Kidney glomerular epithelial cell (primary cell): ENCODE results near the gene STAG2.

Source experiments
- DNase-seq: peaks from one replicate; lab custom pipeline; 2025; lab: John Stamatoyannopoulos, UW

The STAG2 gene

DNA sequence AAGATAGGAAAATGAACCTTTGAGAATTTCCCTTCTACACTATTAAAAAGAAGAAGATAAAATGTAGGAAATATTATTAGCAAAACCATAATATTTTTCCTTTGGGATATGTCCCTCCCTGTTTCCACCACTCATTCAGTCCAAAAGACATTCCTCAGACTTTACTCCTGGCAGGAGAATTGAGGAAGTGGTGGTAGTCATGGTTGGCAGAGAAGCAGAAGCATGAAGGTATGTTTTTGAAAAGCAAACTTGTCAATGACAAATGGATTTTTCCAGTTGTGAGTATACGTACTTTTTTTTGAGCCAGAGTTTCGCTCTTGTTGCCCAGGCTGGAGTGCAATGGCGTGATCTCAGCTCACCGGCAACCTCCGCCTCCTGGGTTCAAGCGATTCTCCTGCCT is 13.7 kb downstream of the STAG2 start:
- DNase-seq: peak; percentile 20

DNA sequence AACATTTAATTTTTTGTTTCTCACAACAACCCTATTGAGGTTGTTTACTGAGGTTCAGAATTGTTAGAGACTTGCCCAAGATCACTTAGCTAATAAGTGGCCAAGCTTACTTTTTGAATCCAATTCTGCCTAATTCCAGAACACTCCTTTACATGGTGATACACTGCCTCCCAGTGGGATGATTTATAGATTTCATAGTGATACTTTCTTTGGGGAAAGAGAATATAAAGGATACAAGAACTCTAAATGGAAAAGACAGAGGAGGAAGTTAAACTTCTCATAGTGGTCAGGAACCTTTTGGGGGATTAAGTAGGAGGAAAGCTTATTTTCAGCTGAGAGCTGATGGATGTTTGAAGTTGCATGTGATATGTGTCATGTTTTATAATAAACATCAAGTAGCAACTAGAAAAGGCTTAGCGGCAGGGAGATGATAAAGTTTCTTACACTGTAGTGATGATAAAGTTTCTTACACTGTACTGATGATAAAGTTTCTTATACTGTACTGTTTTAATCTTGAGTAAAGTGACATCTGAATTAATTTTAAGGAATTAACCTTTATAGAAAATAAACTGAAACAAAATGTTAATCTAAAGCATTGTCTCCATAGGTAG is 15.3 kb downstream of the STAG2 start:
- DNase-seq: peak; percentile 38

DNA sequence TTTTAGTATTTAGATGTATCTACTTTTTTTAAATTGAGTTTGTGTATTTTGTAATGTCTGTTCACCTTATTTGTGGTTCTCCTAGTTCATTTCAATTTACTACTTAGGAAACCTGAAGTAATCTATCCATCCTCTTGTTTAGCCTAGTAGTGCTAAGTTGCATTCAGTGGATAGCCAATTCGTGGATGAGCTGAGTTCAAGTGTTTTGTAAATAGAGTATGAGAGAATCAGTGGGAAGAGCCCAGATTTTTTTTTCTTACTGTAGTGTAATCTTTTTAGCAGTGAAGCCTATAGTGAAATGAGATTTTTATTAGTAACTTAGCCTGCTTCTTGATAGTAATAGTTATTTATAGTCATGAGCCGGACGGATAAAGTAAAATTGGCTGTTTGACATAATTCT is 21.7 kb downstream of the STAG2 start:
- DNase-seq: no peak

DNA sequence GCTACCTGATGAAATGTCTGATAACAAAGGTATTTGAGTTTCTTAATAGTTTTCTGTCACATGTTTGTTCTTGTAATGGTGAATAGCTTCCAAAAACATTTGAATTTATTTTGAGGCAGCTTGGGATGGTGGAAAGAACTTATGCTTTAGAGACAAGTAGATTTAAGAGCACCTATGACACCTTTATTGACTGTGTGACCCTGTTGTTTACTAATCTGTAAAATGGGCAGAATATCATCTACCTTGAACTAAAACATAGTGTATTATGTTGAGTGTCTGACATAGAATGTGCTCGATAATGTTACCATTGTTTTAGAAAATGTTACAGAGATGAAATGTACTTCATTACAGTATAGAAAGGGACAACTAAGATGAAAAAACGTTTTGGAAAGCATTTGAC is 24.9 kb downstream of the STAG2 start:
- DNase-seq: no peak

DNA sequence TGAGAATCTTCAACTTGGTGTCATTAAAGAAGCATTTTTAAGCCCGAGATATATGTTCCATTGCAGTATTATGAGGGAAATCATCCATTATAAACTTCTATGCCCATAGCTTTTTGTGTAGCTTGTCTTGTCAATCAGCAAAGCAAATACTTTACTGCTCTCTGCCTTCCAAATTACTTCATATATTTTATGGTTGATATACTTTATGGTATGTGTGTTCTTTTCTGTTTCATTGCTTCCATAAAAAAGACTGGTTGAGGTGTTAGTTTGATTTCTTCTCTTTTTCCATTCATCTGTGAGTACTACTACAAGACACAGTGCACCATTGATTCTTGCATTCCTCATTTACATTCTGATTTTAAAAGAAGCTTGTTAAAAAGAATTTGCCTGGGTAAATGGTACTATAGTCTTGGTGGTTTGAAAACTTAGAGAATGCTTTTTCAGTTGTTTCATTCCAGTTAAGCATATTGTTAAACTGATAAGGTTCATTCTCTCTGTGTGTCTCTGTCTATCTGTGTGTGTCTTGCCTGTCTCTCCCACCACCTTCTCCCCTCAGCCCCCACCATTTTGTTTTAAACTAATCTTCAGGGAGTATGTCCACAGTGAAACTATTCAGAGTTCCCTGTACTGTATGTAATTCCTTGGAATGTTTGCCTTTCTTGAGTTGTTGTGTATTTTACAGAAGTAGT is 27.1 kb downstream of the STAG2 start:
- DNase-seq: no peak

DNA sequence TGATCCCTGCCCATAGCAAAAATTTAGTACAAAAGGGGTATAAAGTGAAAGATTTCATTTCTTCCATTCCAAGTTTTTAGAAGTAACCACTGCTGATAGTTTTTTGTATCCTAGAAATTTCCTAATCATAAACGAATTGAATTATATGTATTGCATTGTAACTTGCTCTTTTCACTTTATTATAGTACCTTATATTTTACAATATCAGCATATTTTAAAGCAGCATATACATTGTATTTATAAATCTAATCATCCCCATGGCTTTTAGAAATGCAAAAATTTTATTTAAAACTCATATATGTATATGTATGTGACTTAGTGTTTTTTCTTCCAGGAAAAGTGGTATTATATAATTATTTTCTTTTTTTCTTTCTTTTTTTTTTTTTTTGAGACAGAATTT is 27.7 kb downstream of the STAG2 start:
- no peak for DNase-seq

DNA sequence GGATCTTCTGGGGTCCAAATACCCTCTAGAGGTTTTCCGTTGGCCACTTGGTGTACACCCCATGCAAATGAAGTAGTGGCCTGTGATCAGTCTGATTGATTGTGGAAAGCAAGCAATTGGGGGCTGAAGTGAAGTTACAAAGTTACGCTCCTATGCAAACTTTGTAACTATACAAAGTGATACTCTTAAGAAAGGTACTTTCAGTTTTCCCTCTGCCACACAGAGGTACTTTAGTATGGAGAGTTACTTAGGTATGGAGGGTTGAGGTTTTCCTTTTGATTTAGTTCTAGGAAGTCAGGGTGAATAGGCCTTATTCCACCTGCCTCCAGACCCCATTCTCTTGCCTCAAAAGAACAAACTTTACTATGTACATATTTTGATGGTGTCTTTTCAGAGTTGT is 28.7 kb downstream of the STAG2 start:
- DNase-seq: no peak

DNA sequence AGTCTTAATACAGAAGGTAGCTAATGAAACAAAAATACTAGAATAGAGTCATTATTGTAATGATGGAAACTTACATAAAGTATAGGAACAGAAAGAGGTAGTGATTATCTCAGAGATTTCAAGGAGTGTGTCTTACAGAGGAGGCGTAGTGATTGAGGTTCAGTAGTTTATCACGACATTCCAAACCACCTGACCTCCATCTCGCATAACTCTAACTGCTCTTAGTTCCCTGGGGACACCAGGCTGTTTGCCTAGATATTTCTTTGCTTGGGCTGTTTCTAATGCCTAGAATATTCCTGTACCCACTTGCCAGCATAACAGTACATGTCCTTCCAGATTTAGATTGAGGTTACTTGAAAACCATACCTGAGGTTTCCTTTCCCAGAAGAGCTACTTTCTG is 29.1 kb downstream of the STAG2 start:
- no peak for DNase-seq

DNA sequence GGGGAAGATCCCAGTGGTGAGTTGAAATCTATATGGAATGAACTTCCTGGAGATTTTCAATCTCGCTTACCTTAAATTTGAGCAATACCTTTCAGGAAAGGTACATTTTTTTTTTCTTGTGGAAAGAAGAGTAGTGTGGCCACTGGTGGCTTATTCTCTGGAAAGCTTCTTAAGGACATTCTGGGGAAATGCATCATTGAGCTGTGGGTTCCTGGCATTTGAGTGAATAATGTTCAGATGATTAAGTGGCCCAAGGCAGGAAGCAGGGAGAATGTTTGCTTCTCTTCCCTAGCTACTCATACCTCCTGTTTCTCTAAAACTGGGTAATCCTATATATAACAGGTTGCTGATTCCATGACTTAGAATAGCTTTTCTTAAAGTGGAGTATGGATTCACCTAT is 31.8 kb downstream of the STAG2 start:
- peak; percentile 5 for DNase-seq

DNA sequence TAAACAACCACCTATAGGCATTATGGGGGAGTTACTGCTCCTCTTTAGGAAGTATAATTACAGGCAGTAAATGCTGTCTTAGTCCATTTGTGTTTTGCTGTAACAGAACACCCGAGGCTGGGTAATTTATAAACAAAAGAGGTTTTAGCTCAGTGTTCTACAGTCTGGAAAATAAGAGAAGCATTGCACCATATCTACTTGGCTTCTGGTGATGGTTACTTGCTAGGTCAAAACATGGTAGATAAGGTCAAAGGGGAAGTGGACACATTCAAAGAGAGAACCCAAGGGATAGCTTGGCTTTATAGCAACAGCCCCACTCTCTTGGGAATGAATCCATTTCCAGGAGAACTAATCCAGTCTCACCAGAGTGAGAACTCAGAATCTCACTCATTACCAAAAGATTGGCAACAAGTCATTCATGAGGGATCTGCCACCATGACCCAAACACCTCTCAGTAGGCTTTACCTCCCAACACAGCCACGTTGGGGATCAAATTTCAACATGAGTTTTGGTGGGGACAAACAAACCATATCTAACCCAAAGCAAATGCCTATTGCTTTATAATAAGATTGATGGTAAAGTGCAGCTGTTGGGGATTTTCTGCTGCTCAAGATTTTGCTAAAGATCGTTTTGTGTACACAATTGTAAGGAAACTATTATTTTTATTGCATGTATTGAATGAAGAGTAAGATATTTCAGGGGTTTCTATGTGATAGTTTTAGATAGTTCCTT is 32.6 kb downstream of the STAG2 start:
- DNase-seq: no peak

DNA sequence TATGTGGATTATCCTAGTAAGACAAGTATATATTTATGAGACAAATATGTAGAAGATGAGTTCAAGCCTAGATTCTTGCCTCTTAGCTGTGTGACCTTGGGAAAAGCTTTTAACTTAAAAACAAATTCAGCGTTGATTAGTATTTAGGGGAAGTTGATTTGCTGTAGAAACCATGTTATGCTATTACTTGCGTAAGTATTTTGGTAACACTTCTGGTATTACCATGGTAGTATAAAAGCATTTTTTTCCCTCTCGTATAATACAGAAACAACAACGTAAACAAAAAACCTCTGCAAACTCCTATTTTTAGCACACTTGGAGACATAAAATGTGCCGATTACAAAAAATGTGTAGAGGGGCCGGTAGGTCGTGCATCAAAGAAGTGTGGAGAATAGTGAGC is 33.2 kb downstream of the STAG2 start:
- DNase-seq: no peak

DNA sequence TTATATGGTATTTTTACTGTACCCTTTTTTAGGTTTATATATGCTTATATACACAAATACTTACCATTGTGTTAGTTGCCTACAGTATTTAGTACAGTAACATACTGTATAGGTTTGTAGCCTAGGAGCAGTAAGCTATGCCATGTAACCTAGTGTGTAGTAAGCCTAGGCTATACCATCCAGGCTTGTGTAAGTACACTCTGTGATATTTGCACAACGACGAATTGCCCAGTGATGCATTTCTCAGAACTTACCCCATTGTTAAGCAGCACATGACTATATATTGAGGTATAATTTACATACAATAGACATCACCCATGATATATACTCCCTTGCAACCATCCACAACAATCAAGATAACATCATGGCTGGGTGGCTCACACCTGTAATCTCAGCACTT is 40.1 kb downstream of the STAG2 start:
- DNase-seq: no peak

DNA sequence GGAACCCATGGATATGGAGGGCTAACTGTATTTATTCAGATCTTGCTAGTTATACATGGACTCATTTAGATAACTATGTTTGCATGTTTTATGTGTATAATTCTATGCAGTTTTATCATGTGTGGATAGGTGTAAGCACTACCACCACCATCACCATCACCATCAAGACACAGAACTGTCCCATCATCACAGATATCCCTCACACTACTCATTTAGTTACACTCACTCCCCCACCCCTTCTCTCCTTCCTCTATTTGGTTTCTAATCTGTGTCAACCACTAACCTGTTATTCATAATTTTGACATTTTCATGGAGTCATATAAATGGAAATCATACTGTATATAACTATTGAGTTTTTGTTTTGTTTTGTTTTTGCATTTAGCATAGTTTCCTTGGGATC is 43.7 kb downstream of the STAG2 start:
- no peak for DNase-seq

DNA sequence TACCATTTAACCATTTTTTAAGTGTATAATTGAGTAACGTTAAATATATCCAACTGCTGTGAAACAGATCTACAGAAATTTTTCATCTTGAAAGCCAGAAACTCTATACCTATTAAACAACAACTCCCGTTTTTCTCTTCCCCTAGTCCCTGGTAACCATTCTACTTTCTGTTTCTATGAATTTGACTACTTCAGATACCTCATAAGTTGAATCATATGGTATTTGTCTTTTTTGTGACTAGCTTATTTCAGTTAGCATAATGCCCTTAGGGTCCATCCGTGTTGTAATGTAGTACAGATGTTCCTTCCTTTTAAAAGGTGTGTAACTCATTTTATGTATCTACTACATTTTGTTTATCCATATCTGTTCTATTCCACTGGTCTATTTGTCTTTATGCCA is 48.7 kb downstream of the STAG2 start:
- no peak for DNase-seq

DNA sequence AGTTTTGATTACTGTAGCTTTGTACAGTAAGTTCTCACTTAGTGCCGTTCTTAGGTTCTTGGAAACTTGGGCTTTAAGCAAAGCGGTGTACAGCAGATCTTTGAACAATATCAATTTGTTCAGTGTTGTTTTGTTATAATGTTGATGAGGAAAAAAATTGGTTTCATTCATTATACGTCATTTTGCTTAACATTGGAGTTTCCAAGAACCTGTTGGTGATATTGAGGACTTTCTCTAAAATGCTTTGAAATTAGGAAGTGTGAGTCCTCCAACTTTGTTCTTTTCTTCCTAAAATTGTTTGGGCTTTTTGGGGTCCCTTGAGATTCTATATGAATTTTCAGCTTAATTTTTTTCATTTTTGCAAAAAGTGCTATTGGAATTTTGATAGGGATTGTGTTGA is 49.1 kb downstream of the STAG2 start:
- no peak for DNase-seq

DNA sequence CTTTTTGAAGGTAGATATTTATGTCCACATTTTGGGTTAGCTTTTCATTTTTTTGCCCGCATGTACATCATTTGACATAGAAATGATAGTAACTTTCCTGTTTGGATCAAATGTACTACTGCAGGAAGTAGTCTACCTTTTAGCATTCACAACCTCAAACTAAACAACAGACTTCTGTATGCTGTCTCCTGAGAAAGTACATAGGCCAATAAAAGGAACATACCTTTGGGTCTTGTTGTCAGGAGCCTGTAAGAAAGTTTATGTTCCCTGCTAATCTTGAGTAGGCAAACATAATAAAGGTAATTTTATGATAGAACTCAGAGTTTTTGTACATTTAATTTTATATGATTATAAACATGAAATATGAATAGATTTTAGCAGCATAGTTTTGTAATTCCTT is 54.2 kb downstream of the STAG2 start:
- DNase-seq: no peak

DNA sequence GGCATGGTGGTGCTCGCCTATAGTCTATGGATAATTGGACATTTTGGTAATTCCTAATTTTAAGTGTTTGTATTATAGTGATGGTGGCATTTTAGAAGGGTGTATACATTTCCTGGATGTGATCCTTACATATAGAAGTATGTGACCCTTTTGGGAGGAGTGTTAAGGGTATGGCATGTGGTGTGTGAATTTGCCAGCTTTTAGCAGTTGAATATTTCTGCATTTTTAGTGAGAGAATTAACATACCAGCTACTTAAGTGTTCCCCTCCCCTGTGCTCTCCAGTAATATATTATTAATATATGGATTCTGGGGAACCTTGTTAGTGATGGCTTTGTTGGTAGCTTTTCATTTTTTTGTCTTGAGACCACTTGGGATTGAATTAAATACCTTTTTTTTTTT is 55.3 kb downstream of the STAG2 start:
- DNase-seq: no peak

DNA sequence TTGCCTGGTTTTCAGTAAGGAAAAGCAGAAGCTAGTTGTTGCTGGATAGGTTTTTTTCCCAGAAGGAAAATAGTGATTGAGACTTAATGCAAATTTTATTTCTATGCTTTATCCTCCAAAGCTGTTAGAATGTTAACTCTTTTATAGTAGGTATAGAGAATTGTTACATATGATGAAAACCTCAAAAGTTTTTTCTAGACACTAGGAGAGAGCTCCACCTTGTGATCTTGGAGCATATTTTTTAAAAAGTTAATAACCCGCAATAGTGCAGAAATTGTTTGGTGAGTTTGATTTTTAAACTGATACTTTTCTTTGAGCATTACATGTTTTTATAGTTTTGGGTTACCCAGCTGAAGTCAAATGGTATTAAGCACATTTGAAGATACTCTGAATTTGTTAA is 56.5 kb downstream of the STAG2 start:
- no peak for DNase-seq

DNA sequence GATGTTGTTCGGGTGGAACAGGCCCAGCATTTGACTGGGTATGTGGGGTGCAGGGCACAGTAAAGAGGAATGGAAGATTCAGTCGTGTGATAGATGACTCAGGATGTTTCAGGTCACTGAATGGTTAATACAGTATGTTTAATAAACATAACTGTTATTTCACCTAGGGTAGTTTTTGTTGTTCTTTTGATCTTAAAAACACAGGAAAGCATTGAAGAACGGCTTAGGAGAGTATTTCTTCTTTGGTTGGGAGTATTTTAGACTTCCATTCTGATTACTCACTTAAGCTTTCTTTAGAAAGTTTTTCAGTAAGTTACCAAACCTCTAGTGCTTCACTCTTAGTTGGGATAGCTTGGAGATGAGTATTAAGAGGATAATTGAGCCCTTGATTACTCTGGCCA is 62.3 kb downstream of the STAG2 start:
- DNase-seq: peak; percentile 31

DNA sequence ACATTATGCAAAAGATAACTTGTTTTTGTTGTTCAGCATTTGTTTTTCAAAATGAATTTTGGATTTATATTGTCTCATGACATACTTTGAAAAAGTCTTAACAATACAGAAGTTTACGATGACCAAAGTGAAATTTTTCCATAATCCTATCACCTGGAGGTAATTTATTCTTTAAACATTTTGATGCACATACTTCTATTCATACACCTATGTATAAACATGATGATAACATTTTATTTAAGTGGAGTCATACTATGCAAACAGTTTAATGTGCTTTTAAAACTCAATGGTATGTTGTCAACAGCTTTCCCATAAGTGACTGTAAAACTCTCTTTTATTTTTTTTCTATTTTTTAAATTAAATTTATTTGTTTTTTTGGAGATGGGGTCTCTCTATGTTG is 65.0 kb downstream of the STAG2 start:
- DNase-seq: no peak

DNA sequence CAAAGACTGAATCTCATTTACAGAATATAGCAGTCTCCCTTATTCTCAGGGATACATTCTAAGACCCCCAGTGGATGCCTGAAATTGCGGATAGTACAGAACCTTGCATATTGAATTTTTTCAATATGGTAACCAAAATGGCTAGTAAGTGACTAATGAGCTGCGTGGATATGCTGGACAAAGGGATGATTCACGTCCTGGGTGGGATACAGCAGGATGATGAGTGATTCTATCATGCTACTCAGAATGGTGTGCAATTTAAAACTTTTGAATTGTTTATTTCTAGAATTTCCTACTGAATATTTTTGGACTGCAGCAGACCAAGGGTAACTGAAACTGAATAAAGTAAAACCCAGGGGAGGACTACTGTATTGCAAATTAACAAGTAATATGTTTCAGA is 66.7 kb downstream of the STAG2 start:
- no peak for DNase-seq

DNA sequence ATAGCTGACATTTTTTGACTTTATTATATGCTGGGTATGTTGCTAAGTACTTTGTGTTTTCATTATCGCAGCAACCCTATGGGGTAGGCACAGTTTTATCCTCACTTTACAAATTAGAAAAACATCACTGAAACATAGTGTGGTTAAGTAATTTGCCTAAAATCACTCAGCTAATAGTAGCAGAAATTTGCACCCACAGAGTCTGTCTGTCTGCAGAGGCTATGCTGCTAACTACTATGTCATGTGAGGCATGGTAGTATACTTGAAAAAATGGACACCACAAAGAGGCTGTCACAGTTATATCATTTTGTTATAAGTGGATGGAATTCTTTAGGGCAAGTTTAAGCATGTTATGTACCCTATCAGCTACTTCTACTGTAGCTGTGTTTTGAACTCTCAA is 69.0 kb downstream of the STAG2 start:
- no peak for DNase-seq

DNA sequence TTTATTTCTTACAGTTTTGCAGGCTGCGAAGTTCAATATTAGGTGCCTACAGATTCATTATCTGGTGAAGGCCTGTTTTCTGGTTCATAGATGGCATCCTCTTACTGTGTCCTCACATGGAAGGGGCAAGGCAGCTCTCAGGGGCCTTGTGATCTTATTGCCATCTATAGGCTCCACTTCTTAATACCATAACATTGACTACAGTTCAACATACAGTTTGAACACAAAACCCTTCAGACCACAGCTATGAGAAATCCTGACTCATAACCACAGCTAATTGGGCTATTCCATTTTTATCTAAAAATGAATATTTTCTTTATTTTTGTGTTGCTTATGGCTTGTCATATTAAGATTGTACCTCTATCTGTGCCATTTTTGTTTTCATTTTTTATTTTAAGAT is 72.3 kb downstream of the STAG2 start:
- DNase-seq: no peak

DNA sequence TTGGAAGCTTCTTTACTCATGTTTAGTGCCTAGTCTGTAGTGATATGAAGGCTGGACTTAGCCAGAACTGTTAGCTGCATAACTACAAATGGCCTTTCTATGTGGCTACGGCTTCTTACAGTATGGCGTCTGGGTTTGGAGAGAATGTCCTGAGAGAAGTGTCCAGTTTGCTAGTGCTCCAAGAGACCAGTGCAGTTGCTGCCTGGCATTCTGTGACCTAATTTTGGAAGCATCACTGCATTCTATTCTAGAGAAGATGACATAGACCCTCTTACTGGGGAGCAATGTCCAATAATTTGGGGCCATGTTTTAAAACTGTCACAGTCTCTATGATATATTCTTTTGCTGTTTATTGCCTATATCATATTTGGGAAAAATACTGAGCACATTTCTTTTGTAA is 74.2 kb downstream of the STAG2 start:
- no peak for DNase-seq
